ENCODE results near the gene NIT1.

NIT1 gene

DNA sequence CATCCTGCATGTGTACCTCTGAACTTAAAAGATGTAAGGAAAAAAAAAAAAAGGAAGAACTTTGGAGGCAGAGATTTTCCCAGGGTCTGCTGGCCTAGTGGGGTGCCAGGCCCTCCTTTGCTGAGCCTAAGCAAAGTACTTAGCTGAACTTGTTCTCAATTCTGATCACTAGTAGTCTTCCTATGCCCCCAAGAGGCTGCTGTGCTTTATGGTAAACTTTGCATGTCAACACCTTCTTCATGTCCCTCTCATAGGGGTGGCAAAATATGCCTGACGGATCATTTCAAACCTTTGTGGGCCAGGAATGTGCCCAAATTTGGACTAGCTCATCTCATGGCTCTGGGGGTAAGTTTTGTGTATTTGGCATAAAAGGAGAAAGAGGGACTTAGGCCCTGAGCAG, 40.0 kb downstream of the NIT1 start:
- no peak for DNase-seq (ENCODE audit: low spot score)

DNA sequence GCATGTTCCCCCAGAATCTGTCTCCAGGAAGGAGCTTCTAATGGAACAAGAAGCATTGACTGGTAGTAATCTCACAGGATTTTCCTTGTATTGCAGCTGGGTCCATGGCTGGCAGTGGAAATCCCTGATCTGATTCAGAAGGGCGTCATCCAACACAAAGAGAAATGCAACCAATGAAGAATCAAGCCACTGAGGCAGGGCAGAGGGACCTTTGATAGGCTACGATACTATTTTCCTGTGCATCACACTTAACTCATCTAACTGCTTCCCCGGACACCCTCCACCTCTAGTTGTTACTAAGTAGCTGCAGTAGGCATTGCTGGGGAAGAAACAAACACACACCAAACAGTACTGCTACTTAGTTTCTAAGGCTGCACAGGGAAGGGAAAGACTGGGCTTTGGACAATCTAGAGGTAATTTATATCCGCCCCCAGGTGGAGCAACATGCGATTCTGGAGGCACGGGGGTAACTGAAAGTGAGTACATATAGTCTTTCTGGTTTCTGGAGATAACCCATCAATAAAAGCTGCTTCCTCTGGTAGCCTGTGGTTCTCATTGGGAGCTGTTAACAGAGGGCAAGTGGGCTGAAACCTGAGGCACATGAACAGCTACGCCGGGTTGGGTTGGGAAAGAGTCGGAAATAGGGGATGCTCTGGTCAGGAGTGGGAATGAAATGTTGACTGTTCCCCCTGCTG, 40.6 kb downstream of the NIT1 start:
- peak; percentile 98 for DNase-seq (ENCODE audit: low spot score)

DNA sequence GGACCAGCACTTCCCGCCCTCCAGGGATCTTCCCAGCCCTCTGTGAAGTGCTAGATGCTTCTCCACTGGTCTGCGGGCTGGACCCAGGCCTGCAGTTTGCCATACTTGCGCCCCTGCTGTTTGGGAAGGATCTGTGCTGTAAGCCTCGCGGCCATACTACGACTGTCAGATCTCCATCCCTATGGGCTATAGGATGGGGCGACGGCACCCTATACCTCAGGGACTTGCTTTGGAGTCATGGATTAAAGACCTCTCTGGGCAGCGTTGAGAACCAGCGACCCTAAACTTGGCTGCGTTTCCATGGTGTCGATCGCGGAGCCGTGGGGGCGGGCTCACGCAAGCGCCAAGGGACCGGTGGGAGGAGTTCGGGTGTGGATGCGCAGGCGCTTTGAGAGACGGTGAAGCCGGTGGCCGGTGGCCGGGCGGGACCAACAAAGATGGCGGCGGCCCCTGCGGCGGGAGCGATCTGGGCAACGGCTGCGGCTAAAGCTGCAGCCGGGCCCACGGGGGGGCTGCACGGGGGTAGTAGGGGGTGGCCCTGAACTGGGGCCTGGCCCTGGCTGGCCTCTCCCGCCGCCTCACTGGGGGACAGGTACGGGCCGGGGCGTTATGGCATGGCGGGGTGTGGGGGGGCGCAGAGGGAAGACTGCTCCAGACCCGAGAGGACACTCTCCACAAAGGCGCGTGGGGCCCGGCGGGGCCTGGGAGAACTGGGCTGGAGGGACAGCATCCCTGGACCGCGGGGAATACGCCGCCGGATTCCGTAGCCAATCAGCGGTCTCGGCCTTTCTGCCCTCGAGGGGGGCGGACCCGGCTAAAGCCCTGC, 41.4 kb downstream of the NIT1 start, which contains the start of gene USP21:
TSS of gene USP21 (plus strand) at position 414 of the 826 bp plus-strand sequence. CDS start 1,141 bp downstream, outside the sequence.
- DNase-seq (ENCODE audit: low spot score): peak; percentile 90

DNA sequence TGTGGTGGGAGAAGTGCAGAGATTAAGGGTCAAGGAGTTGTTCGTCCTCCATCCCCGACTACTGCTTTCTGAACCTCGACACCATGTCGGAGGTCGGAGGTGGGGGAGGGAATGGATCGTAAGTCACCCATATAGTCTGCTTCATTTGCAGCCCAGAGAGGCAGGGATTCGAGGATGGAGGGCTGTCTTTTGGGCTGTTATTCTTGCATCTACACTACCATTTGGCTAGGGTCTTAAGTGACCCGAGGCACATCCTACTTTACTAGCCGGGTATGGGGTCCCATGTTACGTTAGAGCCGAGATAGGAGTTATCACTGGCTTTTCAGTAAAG, 42.0 kb downstream of the NIT1 start:
- DNase-seq (ENCODE audit: low spot score): no peak

GRCh38 chr1:161160671-161161145, 42.8 kb downstream of the NIT1 start:
- no peak for DNase-seq (ENCODE audit: low spot score)

DNA sequence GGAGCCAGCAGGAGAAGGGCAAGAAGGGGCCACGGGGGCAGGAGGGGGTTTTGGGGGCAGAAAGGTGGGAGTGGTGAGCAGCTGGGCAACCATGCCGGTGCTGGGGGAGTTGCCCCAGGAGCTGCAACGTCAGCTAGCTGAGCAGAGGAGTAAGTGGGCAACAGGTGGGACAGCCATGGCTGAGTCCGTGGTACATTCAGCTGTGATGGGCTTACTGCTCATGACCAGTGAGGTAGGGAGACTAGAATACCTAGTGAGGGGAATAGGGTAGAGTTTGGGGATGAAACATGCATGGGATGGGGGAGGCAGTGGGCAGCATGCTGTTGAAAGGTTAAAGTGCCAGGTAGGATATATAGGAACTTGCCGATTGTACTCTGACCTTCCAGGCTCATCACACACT, 43.7 kb downstream of the NIT1 start:
- DNase-seq (ENCODE audit: low spot score): no peak

GRCh38 chr1:161162052-161162451, 44.1 kb downstream of the NIT1 start:
- DNase-seq (ENCODE audit: low spot score): no peak

DNA sequence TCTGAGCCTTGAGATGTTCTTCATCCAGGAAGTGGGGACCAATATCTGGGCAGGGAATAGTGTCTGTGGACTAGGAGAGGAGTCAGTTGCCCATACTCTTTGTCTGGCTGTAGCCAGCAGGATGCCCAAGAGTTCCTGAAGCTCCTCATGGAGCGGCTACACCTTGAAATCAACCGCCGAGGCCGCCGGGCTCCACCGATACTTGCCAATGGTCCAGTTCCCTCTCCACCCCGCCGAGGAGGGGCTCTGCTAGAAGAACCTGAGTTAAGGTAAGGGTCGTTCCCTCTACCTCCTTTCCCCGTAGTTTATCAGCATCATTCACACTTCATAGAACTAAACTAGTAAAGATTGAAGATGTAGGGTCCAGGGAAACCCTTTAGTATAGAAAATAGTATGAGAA, 44.9 kb downstream of the NIT1 start:
- DNase-seq (ENCODE audit: low spot score): no peak

- no peak for DNase-seq (ENCODE audit: low spot score)
These were observed 45.9 kb downstream of the NIT1 start for GRCh38 chr1:161163793-161164192.

- DNase-seq (ENCODE audit: low spot score): no peak
These were observed 47.2 kb downstream of the NIT1 start for GRCh38 chr1:161164901-161165610.

GRCh38 chr1:161165742-161166668, 48.1 kb downstream of the NIT1 start, which contains the start of gene PPOX:
Gene PPOX, plus strand, starts transcription at chr1:161166426. Its CDS starts 422 bp downstream, at chr1:161166848.
- DNase-seq (ENCODE audit: low spot score): peak; percentile 99

- peak; percentile 66 for DNase-seq (ENCODE audit: low spot score)
These were observed 49.0 kb downstream of the NIT1 start for GRCh38 chr1:161166669-161167548.

DNA sequence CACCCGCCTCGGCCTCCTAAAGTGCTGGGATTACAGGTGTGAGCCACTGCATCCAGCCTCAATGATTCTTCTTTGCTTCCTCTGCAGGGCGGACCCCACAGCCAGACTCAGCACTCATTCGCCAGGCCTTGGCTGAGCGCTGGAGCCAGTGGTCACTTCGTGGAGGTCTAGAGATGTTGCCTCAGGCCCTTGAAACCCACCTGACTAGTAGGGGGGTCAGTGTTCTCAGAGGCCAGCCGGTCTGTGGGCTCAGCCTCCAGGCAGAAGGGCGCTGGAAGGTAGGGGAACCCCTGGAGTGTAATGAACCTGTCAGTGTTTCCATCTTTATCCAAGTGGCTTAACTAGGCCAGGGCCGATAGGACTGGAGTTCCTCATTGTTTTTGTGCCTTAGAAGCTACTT, 51.0 kb downstream of the NIT1 start:
- DNase-seq (ENCODE audit: low spot score): no peak

Measured in RKO (cell line).